NCI-H1048 (cell line): ENCODE data around the gene RGS6.

Experiments
- DNase-seq: peaks from one replicate; lab custom pipeline; 2025; lab: John Stamatoyannopoulos, UW

The RGS6 gene

DNA sequence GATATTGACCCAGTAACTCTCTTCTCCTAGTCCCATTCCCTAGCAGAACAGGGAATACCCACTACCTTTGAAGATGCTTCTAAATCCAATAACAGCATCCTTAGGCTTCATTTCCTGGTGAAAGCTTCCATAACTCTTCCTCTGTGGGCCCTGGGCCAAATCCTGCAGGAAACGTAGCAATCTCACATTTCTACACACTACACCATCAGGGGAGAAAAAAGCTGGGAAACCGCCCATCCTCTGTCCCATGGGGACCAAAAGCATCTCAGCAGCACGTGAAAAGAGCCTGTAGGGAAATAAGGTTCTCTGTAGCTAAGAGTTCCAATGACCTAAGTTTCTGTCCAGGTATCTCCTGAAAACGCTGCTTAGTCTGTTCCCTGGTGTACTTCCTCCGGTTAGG lies 621.4 kb downstream of the RGS6 start:
- no peak for DNase-seq

DNA sequence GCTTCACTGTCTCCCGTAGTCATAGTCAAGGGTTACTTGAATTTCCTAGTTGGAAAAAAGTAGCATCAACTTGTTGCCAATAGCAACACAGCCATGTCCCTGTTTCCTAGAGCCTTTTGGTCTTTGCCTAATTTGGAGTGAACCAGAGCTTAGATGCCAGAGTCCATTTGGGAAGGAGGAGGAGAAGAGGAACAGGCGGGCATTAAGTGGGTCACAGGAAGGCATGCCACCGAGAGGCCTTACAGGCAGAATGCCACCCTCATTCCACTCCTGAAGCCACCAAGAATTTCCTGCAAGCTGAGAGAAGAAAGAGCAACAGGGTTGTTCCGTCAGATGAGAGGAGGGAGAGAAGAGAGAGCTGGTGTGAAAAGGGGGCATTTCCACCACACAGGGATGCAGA lies 622.2 kb downstream of the RGS6 start:
- no peak for DNase-seq

DNA sequence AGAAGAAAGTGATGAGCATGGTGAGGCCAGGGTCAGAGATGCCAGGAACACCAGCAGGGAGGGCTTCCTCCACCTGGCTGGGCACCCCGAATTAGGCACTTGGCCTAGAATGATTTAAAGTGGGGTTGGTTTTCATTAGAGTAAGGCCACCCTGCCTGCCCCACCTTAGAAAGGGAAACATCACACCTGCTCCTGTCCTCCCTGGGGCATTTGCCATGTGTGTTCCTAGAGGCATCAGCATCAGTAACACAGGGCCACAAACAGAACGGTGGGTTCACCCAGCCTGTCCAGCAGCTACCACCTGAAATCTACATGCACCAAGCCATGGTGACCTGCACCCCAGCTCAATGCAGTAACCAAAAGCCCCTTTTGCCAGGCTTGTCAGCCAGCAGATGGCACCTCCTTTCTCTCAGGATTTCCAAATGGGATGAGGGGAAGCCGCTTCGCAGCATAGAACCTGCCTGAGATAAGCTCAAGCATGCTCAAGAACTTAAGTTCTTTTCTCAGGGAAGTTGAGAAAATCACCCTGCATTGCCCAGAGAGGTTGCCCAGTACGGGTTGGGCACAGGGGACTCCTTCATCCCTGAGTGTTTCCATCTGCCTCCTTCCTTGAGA lies 622.9 kb downstream of the RGS6 start:
- DNase-seq = no peak

DNA sequence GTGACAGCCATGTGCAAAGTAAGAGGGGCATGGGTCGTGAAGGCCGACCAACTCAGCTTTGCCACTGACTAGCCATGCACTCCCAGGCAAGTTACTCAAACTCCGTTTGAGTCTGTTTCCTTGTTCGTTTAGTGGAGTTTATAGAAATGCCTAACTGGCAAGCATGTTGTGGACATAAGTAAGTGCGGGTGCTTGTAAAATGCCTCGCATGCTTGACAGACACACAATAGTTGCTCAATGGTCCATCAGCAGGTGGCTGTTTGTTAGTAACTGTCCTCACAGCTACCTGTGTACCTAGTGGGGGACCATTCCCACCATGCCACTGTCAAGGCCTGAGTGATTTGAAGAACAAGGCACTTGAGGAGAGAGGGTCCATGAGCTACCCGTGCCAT lies 623.4 kb downstream of the RGS6 start:
- DNase-seq = no peak

DNA sequence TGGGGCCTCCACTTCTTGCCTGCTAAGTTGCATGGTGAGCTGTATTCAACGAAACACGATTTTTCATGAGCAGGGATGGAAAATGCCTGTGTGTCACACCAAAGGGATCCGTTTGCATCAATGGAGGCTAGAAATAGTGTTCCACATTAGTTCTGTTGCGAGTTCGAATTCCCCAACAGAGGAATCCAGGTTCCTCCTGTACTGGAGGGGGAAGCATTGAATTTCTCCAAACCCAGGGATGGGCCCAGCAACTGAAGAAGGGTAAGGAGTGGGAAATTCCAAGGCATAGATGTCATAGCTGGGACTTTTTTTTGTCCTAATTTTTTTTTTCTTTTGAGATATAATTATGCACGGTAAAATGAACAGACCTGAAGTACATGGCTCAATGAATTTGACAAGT lies 625.4 kb downstream of the RGS6 start:
- no peak for DNase-seq

DNA sequence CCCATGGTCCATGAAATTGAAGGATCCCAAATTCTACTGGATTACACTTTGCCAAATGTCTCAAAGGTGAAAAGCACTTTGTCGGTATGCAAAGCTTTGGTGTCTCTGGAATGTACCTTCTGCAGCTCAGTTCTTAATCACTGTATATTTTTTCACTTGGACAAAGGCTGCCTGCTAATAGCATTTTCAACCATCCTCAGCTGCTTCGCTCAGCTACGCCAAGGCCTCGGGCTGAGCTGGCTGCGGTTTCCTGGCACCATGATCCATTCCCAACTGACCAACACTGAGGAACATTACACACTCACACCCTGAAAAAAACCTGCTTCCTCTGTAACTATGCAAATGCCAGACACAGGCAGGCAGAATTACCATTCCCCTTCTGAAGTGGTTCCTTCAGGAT lies 626.5 kb downstream of the RGS6 start:
- DNase-seq = no peak

DNA sequence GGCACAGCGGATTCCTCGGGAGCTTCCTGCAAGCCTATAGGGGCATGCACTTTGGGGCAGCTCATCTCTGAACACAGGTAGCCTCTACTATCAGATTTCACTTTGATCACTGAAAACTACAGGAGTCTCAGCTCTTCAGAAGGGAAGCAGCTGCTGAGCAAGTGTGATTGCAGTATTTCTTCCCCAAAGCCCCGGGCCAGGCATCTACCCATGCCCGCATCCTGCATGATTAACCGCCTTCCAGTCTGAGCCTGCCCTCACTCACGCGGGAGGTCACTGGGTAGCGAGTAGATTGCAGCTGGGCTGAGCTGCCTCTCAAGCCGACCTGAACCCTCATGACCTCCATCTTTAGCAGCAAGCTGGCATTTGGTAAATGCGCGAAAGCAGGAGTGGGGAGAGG lies 627.0 kb downstream of the RGS6 start:
- no peak for DNase-seq

DNA sequence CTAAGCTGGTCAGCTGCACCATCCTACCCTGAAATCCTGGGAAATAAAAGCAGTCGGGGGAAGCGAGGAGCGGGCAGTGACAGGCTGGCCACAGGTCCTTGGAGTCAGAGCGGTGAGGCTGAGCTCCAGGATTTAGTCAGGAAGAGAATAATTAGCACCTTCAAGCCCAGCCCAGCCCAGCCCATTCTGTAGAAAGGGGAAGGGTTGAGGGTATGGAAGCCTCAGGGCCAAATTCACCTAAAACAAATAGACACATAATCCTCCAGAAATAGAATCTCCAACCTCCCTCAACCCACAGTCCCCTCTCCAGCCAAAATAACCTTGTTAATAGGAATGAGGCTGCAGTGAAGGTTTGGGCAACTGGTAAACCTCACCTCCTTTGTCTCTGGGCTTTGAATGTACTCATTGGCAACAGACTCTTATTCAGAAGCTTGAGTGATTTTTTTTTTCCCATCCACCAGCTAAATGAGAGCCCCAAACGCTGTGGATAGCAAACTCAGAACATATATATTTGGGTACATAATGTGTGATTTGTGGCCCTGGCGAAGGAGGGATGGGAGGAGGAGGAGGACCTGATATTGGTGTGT lies 627.5 kb downstream of the RGS6 start:
- no peak for DNase-seq

DNA sequence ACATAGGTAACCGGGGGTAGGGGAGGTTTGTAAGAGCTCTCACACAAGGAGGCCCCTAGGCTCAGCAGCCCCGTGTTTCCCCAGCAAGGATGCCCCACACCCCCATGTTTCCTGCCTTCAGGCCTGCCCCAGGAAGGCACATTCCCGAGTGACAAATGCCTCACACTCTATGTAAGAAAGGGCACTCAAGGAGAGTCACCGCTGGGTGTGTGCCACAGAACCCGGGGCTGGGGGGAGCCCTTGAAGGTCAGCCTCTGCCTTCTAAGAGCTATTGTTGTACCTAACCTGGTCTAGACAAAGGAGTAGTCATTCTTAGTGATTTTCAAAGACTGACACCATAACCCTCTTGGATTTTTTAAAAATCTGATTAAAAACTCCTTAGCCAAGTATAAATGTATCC lies 628.1 kb downstream of the RGS6 start:
- DNase-seq = no peak

DNA sequence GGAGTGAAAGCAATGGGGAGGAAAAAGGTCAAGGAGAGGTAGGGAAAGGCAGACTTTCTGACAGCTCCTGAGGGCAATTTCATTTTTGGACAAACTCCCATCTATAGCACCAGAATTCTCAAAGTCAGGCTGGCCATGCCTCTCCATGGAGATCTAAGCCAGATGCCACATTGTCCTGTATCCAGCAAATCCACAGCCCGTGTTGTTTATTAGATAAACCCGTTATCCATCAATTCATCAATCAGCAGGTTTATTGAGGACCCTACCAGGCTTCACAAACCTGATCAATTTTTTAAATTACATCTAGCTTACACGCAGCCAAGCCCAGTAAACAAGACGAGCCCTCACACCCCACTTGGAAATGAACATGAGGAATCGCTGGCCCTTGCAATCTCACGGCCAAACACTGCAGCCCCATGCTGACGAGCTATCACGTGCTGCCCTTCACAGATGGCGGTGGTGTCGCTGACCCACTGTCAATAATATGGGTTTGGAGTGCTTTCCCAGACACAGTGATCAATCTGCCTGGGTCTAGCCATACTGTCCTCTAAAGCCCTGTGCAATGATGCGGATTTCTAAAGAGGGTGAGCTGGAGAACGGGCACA lies 628.8 kb downstream of the RGS6 start:
- DNase-seq = no peak

DNA sequence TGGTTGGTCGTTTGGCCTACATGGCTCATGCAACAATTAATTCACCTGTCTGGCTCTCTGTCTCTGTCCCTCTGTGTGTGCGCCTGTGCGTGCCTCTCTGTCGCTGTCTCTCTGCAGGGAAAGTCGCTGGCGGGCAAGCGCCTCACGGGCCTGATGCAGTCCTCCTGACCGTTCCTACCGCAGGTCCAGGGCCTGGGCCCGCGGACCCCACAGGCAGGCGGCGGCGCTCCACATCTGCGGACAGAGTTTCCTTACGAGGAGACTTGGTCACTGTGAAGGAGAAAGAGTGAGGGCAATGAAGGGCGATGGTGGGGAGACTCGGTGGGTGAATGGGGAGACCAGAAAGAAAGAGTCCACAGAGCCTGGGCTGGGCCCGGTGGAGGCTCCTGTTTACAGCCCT lies 630.1 kb downstream of the RGS6 start:
- no peak for DNase-seq

DNA sequence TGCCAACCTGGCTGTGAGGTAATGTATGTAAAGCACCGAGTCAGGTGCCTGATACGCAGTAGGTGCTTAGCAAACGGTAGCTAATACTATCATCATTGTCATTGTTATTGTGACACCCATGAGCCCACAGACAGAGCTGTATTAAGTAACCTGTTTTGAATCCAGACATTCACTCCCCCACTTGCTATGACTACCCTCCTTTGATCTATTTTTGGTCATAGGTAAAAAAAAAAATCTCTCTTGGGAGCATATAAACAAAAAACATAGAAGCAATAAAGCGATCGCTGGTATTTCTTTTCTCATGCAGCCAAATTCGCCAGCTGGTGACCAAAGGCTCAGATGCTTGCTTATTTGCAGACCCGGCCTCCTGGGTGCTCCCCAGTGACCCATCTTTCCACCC lies 631.4 kb downstream of the RGS6 start:
- DNase-seq = no peak

DNA sequence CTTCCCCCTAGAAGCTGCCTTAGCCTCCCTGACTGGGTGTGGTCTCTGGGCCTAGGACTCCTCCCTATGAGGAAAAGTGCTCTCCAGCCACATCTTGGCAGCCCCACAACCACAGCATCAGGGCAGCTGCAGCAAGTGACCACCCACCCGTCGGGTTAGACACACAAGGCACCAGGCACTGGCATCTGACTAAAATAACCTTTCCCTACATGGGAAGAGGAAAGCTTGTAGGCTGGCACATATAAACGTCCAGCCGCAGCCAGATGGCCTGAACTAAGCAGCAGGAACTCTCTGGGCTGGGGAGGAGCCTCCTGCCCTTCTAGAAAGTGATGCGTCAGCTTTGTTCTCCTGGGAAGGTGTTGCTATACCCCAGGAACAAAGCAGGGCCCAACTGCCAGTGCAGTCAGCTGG lies 632.9 kb downstream of the RGS6 start:
- DNase-seq = no peak

DNA sequence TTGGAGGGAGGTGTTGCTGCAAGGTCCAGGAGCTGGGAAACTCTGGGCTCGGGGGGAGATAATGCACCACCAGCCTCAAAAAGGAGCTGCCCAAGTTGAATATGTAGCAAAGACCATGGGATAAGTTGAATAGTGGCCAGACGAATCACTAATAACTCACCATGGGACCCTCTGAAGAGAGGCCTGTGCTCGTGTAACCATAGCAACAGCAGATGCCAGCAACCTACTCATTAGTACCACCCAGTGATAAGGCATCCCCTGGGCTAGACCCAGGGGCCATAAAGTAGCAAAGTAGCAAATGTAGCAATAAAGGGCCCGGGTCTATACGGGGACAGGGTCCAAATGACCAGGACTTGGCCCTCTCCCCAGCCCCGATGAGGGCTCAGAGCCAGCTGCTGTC lies 633.7 kb downstream of the RGS6 start:
- DNase-seq = no peak

DNA sequence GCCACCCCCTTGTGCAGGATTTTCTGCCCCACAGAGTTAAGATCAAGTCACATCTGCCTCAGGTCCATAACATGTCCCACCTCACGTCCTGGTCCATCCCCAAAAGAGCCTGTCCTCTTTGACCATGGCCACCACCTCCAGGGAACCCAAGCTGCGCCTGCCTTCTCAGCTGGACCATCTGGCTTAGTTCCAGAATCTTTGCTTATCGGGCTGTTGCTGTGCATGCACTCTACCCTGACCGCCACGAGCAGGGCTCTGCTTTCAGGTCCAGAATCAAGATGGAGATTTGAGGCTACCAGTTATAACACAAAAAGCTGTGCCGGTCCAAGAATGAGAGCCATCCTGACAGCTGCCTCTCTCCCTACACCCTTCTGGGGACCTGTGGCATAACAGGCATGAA lies 635.0 kb downstream of the RGS6 start:
- no peak for DNase-seq

DNA sequence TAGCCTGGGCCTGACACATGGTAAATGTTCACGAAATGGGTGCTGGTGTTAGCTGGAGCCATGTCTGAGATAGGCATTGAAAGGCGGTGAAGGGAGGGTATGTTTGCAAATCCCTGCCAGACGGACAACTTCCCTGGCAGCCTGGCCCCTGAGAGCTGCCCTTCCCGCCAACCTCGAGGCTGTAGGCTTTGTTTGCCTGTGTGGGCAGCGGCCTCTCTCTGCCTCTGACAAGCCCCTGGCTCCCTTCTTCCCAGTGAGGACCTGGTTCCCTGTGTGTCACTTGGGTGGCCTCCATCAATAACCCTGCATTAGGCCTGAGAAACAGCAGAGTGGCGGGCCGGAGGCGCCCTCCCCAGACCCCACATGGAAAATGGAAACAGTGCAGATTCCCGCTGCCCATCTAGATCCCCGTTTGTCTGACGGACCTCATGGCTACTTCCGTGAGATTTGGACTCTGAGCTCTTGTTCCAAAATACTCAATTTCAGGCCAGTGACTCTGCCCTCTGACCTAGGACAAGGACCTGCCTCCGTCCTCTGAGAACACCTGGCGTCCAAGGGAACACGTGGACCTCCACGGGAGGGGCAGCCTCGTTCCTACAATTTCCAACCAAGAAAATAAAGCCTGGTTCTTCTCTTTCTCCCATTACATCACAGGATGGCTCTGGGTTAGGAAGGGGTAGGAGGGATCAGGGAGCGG lies 636.2 kb downstream of the RGS6 start:
- DNase-seq = no peak

DNA sequence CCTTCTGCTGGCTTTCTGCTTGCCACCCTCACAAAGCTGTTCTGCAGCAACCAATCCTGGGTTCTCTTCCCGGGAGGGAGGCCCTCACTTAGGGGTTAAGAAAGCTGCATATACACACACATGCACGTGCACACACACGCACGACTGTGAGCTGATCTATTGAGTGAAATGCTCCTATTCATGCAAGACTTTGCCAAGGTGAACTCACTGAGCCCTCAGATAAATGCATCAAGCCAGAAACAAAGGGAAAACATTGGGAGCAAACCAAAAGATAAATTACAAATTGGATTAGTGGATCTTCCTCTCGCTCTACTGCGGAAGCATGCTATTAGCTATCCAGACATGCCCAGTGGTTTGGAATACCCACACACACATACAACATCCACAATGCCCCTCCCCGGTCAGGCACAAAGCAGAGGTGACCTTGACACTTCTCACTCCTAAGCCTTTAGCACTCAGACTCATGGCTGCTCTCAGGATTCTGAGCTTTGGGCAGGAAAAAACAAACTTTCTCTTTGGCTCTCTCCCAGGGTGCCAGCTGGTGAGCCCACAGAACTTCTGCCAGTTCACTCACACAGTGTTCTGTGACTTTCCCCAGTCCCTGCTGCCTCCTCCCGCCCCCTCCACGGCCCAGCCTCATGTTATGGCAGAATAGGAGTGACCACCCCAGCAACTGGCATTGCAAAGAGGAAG lies 641.6 kb downstream of the RGS6 start:
- DNase-seq = no peak

DNA sequence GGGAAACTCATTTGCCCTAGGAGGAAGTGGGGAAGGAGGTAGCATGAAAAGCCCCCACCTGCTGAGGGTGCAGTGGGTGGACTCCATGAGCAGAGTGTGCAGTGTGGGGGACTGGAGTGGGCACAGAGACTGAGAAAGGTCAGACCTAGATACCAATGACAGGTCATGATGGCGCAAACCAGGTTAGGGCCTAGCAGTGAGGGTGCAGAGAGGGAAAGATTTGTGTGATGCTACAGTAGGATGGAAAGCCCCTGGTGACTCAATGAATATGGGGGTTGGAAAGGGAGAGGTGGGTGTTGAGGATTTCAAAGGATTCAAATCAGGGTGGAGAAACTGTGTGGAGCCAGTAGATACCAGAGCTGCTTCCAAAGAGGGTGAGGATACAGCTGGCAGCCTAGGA lies 642.5 kb downstream of the RGS6 start:
- no peak for DNase-seq

DNA sequence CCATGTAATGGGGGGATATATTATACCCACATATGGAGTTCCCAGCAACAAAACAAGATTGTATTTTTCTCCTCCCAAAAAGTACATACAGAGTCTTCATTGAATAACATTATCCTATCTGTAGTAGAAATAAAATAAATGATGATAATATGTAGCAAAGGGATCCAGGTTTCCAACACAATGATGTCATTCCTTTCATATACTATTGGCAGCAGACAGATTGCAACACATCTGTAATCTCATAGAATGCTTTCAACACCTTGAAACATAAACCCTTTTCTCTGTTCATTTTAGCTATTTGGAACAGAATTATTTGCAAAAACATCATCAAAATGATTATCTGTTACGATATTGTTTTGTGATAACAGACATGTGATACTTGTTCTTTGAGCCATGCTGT lies 644.0 kb downstream of the RGS6 start:
- no peak for DNase-seq

DNA sequence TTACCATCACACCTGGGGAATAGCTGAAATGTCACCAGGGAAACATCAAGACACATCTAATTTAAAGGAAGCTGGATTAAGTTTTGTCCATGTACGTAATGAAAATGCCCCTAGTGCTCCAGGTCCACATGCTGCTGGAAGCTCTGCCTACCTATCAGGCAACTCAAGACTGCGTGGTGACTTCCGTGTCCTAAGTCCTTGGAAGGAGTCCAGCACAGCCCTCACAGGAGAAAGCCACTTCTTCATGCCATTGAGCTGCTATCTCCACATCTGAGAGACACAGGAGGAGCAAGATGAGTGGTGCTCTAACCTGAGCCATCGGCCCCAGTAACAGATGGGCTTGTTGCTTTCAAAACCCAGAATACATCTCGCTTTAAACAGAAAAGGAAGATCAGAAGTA lies 645.3 kb downstream of the RGS6 start:
- DNase-seq = no peak

DNA sequence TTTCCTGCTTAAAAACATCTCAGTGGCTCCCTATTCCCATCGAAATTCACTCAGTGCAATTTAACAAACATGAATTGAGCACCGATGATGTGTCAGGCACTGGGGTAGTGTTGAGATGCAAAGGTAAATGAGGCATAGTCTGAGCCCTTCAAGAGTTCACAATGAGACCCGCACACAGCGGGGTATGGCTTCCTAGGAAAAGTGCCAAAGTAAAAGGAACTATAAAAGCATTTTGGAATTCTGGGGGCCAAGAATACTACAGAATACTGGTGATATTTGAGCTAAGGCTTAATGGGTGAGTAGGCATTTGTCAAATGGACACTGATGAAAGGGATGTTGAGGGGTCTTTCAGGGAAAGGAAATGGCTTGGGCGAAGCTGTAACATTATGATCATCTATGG lies 646.3 kb downstream of the RGS6 start:
- no peak for DNase-seq

DNA sequence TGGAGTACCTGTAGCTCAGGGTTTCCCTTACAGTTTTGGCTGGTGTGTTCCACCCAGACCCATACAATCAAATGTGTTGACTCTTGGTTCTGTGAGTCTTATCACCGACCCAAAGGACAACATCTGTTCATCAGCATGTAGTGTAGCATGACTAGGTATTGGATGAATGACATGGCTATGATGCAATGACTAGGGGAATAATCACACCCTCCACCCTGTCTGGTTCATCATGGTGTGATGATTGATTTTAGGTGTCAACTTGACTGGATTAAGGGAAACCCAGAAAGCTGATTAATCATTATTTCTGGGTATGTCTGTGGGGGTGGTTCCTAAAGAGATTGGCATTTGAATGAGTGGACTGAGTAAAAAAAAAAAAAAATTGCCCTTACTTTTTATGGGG lies 650.4 kb downstream of the RGS6 start:
- no peak for DNase-seq
